ENCODE measurements around the gene EEF1AKMT2.

DNA sequence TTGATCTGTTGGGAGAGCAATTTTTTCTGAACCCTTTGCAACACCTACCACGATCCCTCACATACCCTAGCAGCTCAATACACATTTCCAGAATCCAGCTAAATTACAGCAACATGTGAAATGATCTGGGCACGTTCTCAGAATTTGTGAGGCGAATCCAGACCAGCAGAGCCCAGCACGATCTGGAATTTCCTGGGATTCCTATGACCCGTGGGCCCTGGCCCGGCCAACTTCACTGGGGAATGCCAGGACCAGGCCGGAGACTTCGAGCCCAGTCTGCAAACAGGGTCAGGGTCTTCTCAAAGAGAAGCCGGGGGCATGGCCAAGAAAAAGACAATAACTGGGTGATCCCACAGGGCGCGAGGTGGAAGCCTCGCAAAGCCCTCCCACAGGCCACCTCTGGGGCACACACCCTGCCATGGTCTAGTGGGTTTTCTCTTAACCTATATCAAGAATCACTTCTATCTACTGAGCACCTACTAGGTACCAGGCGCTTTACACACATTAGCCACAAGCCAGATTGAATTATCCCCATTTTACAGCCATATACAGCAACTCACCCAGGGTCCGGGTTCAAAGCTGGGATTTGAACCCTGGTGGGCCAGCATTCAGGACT lies 81.3 kb downstream of the EEF1AKMT2 start:
- TF ChIP-seq CTCF (IDR thresholded peaks at IDR 0.05; ENCODE audit: low read depth, low read length, poor library complexity, severe bottlenecking) (no peak), EZH2phosphoT487 (IDR thresholded peaks at IDR 0.05; ENCODE audit: borderline replicate concordance, low read length) (no peak)
